Keratinocyte (primary cell): ENCODE measurements around the gene FOXL3. TPM values are rescaled to one million over a fixed set of nuclear protein-coding genes. Genes with fewer than 3 reads are reported as not detected.
"Not testable (repeated sequence)": the region's sequence is repeated elsewhere in the genome, so short reads cannot be mapped to it uniquely, and the experiment has no call there.

Source experiments
- DNase-seq: peaks from one replicate; pipeline ENCODE4 v3.0.0-alpha.2; 2011; ENCODE audit warnings: low read depth, missing footprints, low spot score
- FAIRE-seq: peaks from 2 replicates; lab custom pipeline; 2011; peaks lifted over from hg19 to GRCh38; lab: Jason Lieb, UNC
- H2AFZ ChIP-seq: 2 replicates; pipeline ENCODE4 v1.6.0; 2012; ENCODE audit warnings: low read length, control low read depth, inconsistent platforms; ENCODE audit not compliant: control insufficient read depth
- H3K27ac ChIP-seq: 2 replicates; pipeline ENCODE4 v1.5.1; 2011; ENCODE audit warnings: low read length; ENCODE audit not compliant: control insufficient read depth, insufficient read depth
- H3K27me3 ChIP-seq: 3 replicates; pipeline ENCODE4 v1.6.0; 2011; ENCODE audit warnings: low read length; ENCODE audit not compliant: control insufficient read depth, insufficient read depth; ENCODE audit errors: extremely low read depth
- H3K36me3 ChIP-seq, 2 experiments: 2 replicates in 1 of 2; 3 replicates in 1 of 2; pipeline ENCODE4 v1.5.1; 2011; ENCODE audit warnings: low read length in 2 of 2, mild to moderate bottlenecking in 1 of 2; ENCODE audit not compliant: control insufficient read depth in 2 of 2, insufficient read depth in 2 of 2; ENCODE audit errors: extremely low read depth in 1 of 2
- H3K4me1 ChIP-seq: 3 replicates; pipeline ENCODE4 v1.5.1; 2011; ENCODE audit warnings: low read length; ENCODE audit not compliant: control insufficient read depth, insufficient read depth; ENCODE audit errors: extremely low read depth
- H3K4me2 ChIP-seq: 3 replicates; pipeline ENCODE4 v1.6.0; 2011; ENCODE audit warnings: low read depth, low read length; ENCODE audit not compliant: control insufficient read depth, insufficient read depth; ENCODE audit errors: extremely low read depth
- H3K4me3 ChIP-seq, 3 experiments: fragments of 200-600 bp in 1 of 3; sonication (generic) in 1 of 3; 2 replicates in 2 of 3; 3 replicates in 1 of 3; pipeline ENCODE4 v1.5.1; 2011 to 2016; ENCODE audit warnings: low read length in 3 of 3, mild to moderate bottlenecking in 3 of 3, control low read depth in 2 of 3, inconsistent platforms in 1 of 3, low read depth in 1 of 3, mixed read lengths in 1 of 3, mixed run types in 1 of 3, moderate library complexity in 1 of 3; ENCODE audit not compliant: control insufficient read depth in 2 of 3, insufficient read depth in 2 of 3; ENCODE audit errors: extremely low read depth in 1 of 3
- H3K79me2 ChIP-seq: 2 replicates; pipeline ENCODE4 v1.6.0; 2012; ENCODE audit warnings: low read length; ENCODE audit not compliant: control insufficient read depth, insufficient read depth
- H3K9ac ChIP-seq: 3 replicates; pipeline ENCODE4 v1.6.0; 2011; ENCODE audit warnings: low read length; ENCODE audit not compliant: control insufficient read depth, insufficient read depth; ENCODE audit errors: extremely low read depth
- H3K9me1 ChIP-seq: 3 replicates; pipeline ENCODE4 v1.6.0; 2011; ENCODE audit warnings: low read length; ENCODE audit not compliant: control insufficient read depth, insufficient read depth; ENCODE audit errors: extremely low read depth
- H3K9me3 ChIP-seq: 2 replicates; pipeline ENCODE4 v1.5.1; 2012; ENCODE audit warnings: low read depth, low read length; ENCODE audit not compliant: control insufficient read depth
- H4K20me1 ChIP-seq: 3 replicates; pipeline ENCODE4 v1.6.0; 2011; ENCODE audit warnings: low read length; ENCODE audit not compliant: control insufficient read depth, insufficient read depth; ENCODE audit errors: extremely low read depth
- EZH2 ChIP-seq: IDR thresholded peaks from one replicate; pipeline ENCODE4 v1.6.1; 2012; ENCODE audit warnings: inconsistent platforms, mild to moderate bottlenecking, low read length, moderate library complexity
- dilution Hi-C: fragments of 300-500 bp; cut with MboI; formaldehyde crosslinking; loops from one replicate; pipeline ENCODE4 v1.7.0; 2020; ENCODE audit warnings: low sequenced_read_pairs; ENCODE audit not compliant: extremely low pct_ligation_motif_present
- polyA plus RNA-seq, 5 experiments: library from polyadenylated mRNA; depleted of rRNA in 3 of 5; stranded (reverse) in 3 of 5; stranded (forward) in 1 of 5; unstranded in 1 of 5; fragments of >200 nt; gene quantifications; 1 replicate in 1 of 5; 2 replicates in 3 of 5; 3 replicates in 1 of 5; pipeline versions ENCODE4 v1.2.1 to v1.2.3, GENCODE V29; 2011 to 2012; ENCODE audit warnings: missing spikeins in 2 of 5, low read depth in 1 of 5, low replicate concordance in 1 of 5
- TF ChIP-seq, protein P1 (sequence below), 3 experiments: IDR thresholded peaks in 1 of 3; conservative IDR thresholded peaks in 1 of 3; optimal IDR thresholded peaks in 1 of 3; 2 replicates in 2 of 3; 3 replicates in 1 of 3; pipeline versions ENCODE3 to v1.5.1; 2011; ENCODE audit warnings: low read length in 3 of 3, mild to moderate bottlenecking in 3 of 3, moderate library complexity in 2 of 3, control low read depth in 1 of 3, inconsistent platforms in 1 of 3; ENCODE audit not compliant: insufficient read depth in 2 of 3; ENCODE audit errors: extremely low read depth in 1 of 3

The FOXL3 gene
- polyA plus RNA-seq, 1 donor (not counting 4 experiments of a cell fraction or from before 2014, with no cell fraction given), result not detected

DNA sequence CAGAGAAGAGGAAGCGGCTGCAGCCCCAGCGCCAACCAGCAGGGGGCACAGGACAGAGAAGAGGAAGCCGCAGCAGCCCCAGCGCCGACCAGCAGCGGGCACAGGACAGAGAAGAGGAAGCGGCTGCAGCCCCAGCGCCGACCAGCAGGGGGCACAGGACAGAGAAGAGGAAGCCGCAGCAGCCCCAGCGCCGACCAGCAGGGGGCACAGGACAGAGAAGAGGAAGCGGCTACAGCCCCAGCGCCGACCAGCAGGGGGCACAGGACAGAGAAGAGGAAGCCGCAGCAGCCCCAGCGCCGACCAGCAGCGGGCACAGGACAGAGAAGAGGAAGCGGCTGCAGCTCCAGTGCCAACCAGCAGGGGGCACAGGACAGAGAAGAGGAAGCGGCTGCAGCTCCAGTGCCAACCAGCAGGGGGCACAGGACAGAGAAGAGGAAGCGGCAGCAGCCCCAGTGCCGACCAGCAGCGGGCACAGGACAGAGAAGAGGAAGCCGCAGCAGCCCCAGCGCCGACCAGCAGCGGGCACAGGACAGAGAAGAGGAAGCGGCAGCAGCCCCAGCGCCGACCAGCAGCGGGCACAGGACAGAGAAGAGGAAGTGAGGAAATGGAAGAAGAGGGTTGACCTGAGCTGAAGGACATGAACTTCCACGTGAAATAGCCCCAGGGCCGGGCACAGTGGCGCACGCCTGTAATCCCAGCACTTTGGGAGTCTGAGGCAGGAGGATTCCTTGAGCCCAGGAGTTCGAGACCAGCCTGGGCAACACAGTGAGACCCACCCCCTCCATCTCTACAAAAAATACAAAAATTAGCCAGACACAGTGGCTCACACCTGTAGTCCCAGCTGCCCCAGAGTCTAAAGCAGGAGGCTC lies 26.3 kb upstream of the FOXL3 start:
- H3K9me3 ChIP-seq, result peaks cover 14% of the 10 kb centered on the region
- H3K27me3 ChIP-seq, H3K4me1 ChIP-seq, H3K4me2 ChIP-seq, H3K36me3 ChIP-seq, FAIRE-seq, H3K9me1 ChIP-seq, H3K9ac ChIP-seq, dilution Hi-C loops, H2AFZ ChIP-seq, DNase-seq, H4K20me1 ChIP-seq, H3K79me2 ChIP-seq, H3K27ac ChIP-seq, H3K4me3 ChIP-seq: not testable (repeated sequence)
- TF ChIP-seq, protein P1, sequence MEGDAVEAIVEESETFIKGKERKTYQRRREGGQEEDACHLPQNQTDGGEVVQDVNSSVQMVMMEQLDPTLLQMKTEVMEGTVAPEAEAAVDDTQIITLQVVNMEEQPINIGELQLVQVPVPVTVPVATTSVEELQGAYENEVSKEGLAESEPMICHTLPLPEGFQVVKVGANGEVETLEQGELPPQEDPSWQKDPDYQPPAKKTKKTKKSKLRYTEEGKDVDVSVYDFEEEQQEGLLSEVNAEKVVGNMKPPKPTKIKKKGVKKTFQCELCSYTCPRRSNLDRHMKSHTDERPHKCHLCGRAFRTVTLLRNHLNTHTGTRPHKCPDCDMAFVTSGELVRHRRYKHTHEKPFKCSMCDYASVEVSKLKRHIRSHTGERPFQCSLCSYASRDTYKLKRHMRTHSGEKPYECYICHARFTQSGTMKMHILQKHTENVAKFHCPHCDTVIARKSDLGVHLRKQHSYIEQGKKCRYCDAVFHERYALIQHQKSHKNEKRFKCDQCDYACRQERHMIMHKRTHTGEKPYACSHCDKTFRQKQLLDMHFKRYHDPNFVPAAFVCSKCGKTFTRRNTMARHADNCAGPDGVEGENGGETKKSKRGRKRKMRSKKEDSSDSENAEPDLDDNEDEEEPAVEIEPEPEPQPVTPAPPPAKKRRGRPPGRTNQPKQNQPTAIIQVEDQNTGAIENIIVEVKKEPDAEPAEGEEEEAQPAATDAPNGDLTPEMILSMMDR (optimal IDR thresholded peaks at IDR 0.05 in 1 of 3, IDR thresholded peaks at IDR 0.05 in 1 of 3, conservative IDR thresholded peaks at IDR 0.05 in 1 of 3; ENCODE audit: extremely low read depth in 1 of 3, insufficient read depth in 2 of 3, low read length in 3 of 3), result peak in 1 of 3 experiments; percentile 30

DNA sequence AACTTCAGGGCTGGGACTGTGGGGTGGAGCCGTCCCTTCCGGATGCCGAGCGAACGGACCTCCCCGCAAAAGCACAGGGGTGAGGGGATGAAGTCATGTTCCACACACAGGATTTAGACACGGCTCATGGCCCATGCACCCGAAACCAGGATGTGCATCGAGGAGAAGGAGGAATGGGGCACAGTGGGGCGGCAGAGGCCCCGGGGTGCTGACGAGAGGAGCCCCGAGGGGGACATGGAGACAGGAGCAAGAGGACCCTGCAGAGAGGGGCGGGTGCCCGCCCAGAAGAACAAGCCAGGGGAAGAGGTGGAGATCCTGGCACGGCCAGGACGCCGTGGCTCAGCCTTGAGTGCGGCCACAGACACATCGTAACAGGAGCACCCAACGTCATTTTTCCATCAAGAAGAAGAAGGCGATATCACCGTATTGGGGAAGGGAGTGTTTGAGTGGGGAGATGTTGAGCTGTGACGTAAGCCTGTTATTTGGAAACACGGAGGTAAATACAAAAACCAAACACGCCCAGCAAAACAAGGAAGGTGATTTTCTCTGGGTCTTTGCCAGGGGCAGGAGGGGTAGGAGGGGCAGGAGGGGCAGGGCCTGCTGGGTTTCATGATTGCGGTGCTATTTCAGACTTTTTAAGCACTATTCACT lies 25.3 kb upstream of the FOXL3 start:
- peaks cover 7% of the 10 kb centered on the region for H3K27me3 ChIP-seq
- H3K9me1 ChIP-seq, result no peaks in the 10 kb centered on the region
- peaks cover 0 to 1% of the 10 kb centered on the region in 2 experiments for H3K36me3 ChIP-seq
- no peak for TF ChIP-seq EZH2
- TF ChIP-seq, protein P1 (optimal IDR thresholded peaks at IDR 0.05 in 1 of 3, IDR thresholded peaks at IDR 0.05 in 1 of 3, conservative IDR thresholded peaks at IDR 0.05 in 1 of 3; ENCODE audit: extremely low read depth in 1 of 3, insufficient read depth in 2 of 3, low read length in 3 of 3), result no peak
- H3K9ac ChIP-seq, result no peak overlapping the region
- peaks cover 14% of the 10 kb centered on the region for H3K9me3 ChIP-seq
- DNase-seq (no peak), FAIRE-seq (no peak)
- no peak overlapping the region for H3K27ac ChIP-seq
- dilution Hi-C loops, result no loop called here
- no peaks in the 10 kb centered on the region for H3K79me2 ChIP-seq
- H3K4me2 ChIP-seq, result peak overlapping the region; percentile 62
- H3K4me3 ChIP-seq, result peak overlapping the region in 1 of 3 experiments; percentile 3
- H2AFZ ChIP-seq, result no peak overlapping the region
- H3K4me1 ChIP-seq, result no peaks in the 10 kb centered on the region
- H4K20me1 ChIP-seq, result no peaks in the 10 kb centered on the region
